ENCODE data around the gene CALCB.

The CALCB gene

DNA sequence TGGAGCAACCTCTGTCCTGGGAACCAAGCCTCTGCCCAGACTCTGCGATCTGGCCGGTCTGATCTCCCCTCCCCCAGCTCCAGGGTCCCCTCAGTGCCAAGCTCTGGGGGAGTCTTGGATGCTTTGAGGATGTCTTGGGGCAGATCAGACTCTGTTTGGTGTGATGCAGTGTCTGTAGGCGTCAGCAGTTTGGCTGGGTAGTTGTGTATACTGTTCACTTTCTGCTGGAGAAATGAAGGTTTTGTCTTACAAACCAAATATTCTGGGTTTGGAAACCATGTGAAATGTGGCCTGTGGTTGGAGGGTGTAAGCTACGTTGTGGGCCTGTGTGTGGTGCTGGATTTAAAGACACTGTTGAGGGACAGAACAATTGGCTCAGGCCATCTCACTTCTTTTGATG lies 46.0 kb downstream of the CALCB start:
- peak; percentile 15 for DNase-seq

DNA sequence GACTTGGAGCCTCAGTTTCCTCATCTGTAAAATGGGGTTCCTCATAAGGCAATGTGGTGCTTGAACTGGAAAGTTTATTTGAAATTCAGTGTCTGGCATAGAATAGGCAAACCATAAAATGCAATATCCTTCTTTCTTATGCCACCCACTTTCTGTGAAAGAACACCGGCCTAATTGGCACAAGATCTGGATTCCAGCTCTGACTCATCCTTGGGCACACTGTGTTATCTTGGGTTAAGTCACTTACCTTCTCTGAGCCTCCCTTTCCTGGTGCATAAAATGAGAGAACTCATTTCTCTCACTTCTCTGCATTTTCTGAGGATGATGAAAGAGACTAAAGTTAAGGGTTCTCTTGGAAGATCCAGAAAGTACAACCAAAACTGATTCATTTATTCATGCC lies 46.4 kb downstream of the CALCB start:
- peak; percentile 31 for DNase-seq

DNA sequence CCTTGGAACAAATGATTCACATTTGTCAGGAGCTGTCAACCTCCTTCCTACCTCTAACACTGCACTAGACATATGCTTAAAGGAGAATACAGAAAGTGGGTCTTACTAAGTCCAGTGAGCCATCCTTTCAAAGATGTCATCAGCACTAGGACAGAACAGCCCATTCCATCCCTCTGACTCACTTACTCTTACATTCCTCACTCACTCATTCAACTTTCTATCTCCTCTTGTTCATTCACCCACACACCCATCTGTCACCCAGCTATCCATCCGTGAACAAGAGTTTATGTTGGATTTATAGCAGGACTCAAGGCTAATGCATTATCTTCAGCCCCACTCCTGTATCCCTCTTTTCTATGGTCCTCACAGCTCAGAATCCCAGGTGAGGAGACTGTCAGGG lies 50.5 kb downstream of the CALCB start:
- no peak for DNase-seq

DNA sequence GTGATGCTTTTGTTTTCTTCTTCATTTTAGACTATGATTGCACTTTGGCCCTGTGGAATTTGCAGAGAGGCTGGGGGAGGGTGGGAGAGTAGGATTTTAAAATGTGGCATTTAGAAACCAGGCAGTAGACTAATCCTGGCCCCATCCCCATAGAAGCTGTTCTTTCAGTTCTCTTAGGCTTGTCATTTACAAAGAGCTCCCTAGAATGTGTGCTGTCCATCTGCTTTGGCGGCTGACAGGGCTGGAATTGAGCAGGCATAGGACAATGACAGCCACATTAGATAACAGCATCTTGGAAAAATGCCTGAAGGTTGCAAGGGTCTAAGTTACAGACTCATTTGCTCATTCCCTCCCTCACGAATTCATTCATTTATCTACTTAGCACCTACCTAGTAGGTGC lies 51.1 kb downstream of the CALCB start:
- no peak for DNase-seq

DNA sequence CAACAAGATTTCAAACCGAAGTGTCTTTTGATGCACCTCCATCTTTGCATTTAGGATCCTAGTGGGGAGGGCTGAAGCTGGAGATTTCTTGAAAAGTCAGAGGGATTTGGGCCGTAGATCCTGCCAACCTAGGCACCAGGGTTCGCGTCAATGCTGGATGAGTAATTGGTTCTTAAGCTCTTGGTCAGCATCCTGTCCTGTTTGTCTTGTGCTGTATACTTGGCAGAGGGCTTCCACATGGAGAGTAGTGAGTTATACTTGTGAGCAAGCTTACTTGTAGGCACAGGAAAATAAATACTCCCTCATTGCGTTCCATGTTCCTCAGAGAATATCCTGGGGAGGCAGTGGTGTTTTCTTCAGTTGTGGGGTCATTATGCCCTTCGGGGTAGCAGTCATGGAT lies 53.9 kb downstream of the CALCB start:
- no peak for DNase-seq

Data from activated CD4-positive, alpha-beta T cell treated with anti-CD3 and anti-CD28 coated beads, Interleukin-2, amount 50 U/mL, for 16 hours (primary cell).